Hepatic stellate cell (primary cell): Measurements from ENCODE around the gene MB.
"Not testable (repeated sequence)": the region's sequence is repeated elsewhere in the genome, so short reads cannot be mapped to it uniquely, and the experiment has no call there.

Experiments
- DNase-seq: peaks from one replicate; pipeline ENCODE4 v3.0.0; 2011; ENCODE audit warnings: low spot score

Gene MB

GRCh38 chr22:35617137-35617755, at the start of gene MB:
Gene MB (minus strand): TSS chr22:35617329. CDS start chr22:35617257, 72 bp downstream.
- DNase-seq: no peak

GRCh38 chr22:35666699-35667098, 49.6 kb upstream of the MB start:
- DNase-seq: not testable (repeated sequence)

GRCh38 chr22:35664955-35665587, 47.9 kb upstream of the MB start:
- no peak for DNase-seq

GRCh38 chr22:35663371-35663770, 46.2 kb upstream of the MB start:
- no peak for DNase-seq

- DNase-seq: no peak
Observed at GRCh38 chr22:35662914-35663313, 45.8 kb upstream of the MB start.

GRCh38 chr22:35661464-35661863, 44.3 kb upstream of the MB start:
- no peak for DNase-seq

- no peak for DNase-seq
Observed at GRCh38 chr22:35660291-35661127, 43.4 kb upstream of the MB start.

GRCh38 chr22:35657571-35658312, 40.6 kb upstream of the MB start:
- DNase-seq: no peak

GRCh38 chr22:35656284-35656752, 39.2 kb upstream of the MB start:
- no peak for DNase-seq

GRCh38 chr22:35653824-35654223, 36.7 kb upstream of the MB start:
- no peak for DNase-seq

GRCh38 chr22:35651085-35651484, 34.0 kb upstream of the MB start:
- no peak for DNase-seq

GRCh38 chr22:35649636-35650250, 32.6 kb upstream of the MB start:
- DNase-seq: no peak

- no peak for DNase-seq
Observed at GRCh38 chr22:35649026-35649553, 32.0 kb upstream of the MB start.

GRCh38 chr22:35648066-35649025, 31.2 kb upstream of the MB start, which contains the start of gene APOL6:
Gene APOL6 (plus strand): TSS chr22:35648446. CDS start chr22:35656426, 7,980 bp downstream.
- DNase-seq: peak; percentile 62

GRCh38 chr22:35645646-35646045, 28.5 kb upstream of the MB start:
- no peak for DNase-seq

GRCh38 chr22:35643991-35644390, 26.9 kb upstream of the MB start:
- no peak for DNase-seq

GRCh38 chr22:35642305-35642741, 25.2 kb upstream of the MB start:
- DNase-seq: peak; percentile 49

- DNase-seq: no peak
Observed at GRCh38 chr22:35641494-35642120, 24.5 kb upstream of the MB start.

- peak; percentile 89 for DNase-seq
Observed at GRCh38 chr22:35638410-35638809, 21.3 kb upstream of the MB start.

- no peak for DNase-seq
Observed at GRCh38 chr22:35638001-35638400, 20.9 kb upstream of the MB start.
